MCF 10A (cell line): ENCODE results near the gene SIX5. TPM values are rescaled to one million over a fixed set of nuclear protein-coding genes. Genes with fewer than 3 reads are reported as not detected.

Experiments
- BruUV-seq: library from RNA; stranded (reverse); fragments of 400-500 nt; replicated peaks from 2 replicates; lab custom pipeline; 2021; lab: Mats Ljungman, UMichigan
- CTCF ChIA-PET: fragments of 300-600 bp; sonication (Branson Sonifier 250); formaldehyde crosslinking; extraction: SDS; loops from one replicate; lab custom pipeline; 2021; ENCODE audit warnings: antibody characterized with exemption, inconsistent platforms; lab: Yijun Ruan, JAX
- POLR2A ChIA-PET: fragments of 300-600, 350-650 bp; sonication (Branson Sonifier 250); formaldehyde crosslinking; extraction: SDS; loops from one replicate; lab custom pipeline; 2020; ENCODE audit warnings: antibody characterized with exemption, inconsistent platforms; lab: Yijun Ruan, JAX
- DNase-seq: peaks from one replicate; pipeline ENCODE4 v3.0.0-alpha.2; 2018; ENCODE audit not compliant: unreplicated experiment
- H3K27ac Mint-ChIP-seq: one replicate; pipeline ENCODE4 v1.8.0; 2022; ENCODE audit warnings: mild to moderate bottlenecking, low read depth, mixed read lengths; ENCODE audit not compliant: unreplicated experiment
- H3K27me3 Mint-ChIP-seq: one replicate; pipeline ENCODE4 v1.8.0; 2022; ENCODE audit warnings: mixed read lengths; ENCODE audit not compliant: insufficient read depth, unreplicated experiment
- H3K36me3 Mint-ChIP-seq: one replicate; pipeline ENCODE4 v1.8.0; 2022; ENCODE audit warnings: mild to moderate bottlenecking, moderate library complexity, mixed read lengths; ENCODE audit not compliant: insufficient read depth, unreplicated experiment
- H3K4me1 Mint-ChIP-seq: one replicate; pipeline ENCODE4 v1.8.0; 2022; ENCODE audit warnings: mixed read lengths; ENCODE audit not compliant: insufficient read depth, unreplicated experiment
- H3K4me3 Mint-ChIP-seq: one replicate; pipeline ENCODE4 v1.8.0; 2022; ENCODE audit warnings: mild to moderate bottlenecking, moderate library complexity, mixed read lengths; ENCODE audit not compliant: unreplicated experiment
- H3K9me3 Mint-ChIP-seq: one replicate; pipeline ENCODE4 v1.8.0; 2022; ENCODE audit warnings: mixed read lengths; ENCODE audit not compliant: unreplicated experiment
- intact Hi-C: fragments of 100-400 bp; cut with micrococcal nuclease; formaldehyde crosslinking; loops from 2 replicates; pipeline ENCODE4 v1.14.1; 2022
- total RNA-seq: library from RNA; stranded (reverse); gene quantifications from 2 replicates; pipeline ENCODE4 v1.2.3, GENCODE V29; 2022
- TF ChIP-seq, protein P1 (sequence below): fragments of 200-600 bp; IDR thresholded peaks from one replicate; pipeline ENCODE4 v1.8.0; 2022; ENCODE audit warnings: antibody characterized with exemption, mild to moderate bottlenecking; ENCODE audit not compliant: unreplicated experiment

Gene SIX5
- total RNA-seq, 1 experiment from 2014 or later = 19.6 TPM

GRCh38 chr19:45764945-45765701 is 3.9 kb downstream of the SIX5 start:
- Mint-ChIP-seq H3K9me3 (no peaks in the 10 kb centered on the region), H3K4me1 (no peaks in the 10 kb centered on the region), H3K4me3 (peak overlapping the region; percentile 38), H3K36me3 (peaks cover 28% of the 10 kb centered on the region), H3K27ac (no peak overlapping the region), H3K27me3 (no peaks in the 10 kb centered on the region)
- DNase-seq = no peak
- TSS peak; percentile 15 for BruUV-seq
- intact Hi-C loops = no loop called here
- TF ChIP-seq, protein P1, sequence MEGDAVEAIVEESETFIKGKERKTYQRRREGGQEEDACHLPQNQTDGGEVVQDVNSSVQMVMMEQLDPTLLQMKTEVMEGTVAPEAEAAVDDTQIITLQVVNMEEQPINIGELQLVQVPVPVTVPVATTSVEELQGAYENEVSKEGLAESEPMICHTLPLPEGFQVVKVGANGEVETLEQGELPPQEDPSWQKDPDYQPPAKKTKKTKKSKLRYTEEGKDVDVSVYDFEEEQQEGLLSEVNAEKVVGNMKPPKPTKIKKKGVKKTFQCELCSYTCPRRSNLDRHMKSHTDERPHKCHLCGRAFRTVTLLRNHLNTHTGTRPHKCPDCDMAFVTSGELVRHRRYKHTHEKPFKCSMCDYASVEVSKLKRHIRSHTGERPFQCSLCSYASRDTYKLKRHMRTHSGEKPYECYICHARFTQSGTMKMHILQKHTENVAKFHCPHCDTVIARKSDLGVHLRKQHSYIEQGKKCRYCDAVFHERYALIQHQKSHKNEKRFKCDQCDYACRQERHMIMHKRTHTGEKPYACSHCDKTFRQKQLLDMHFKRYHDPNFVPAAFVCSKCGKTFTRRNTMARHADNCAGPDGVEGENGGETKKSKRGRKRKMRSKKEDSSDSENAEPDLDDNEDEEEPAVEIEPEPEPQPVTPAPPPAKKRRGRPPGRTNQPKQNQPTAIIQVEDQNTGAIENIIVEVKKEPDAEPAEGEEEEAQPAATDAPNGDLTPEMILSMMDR = no peak
- POLR2A ChIA-PET = interaction anchor here (5.9 kb wide), 1 partner anchor 49 kb away, joined by 152 read pairs; no protein-coding TSS in a partner anchor
- CTCF ChIA-PET = interaction anchor here (0.5 to 0.8 kb wide), 3 partner anchors 52 to 72 kb away, joined by 3 to 4 read pairs (median 3); no protein-coding TSS in a partner anchor

GRCh38 chr19:45764475-45764874 is 4.6 kb downstream of the SIX5 start:
- Mint-ChIP-seq H3K27me3 (no peaks in the 10 kb centered on the region), H3K27ac (no peak overlapping the region), H3K36me3 (peaks cover 21% of the 10 kb centered on the region), H3K9me3 (no peaks in the 10 kb centered on the region), H3K4me3 (no peak overlapping the region), H3K4me1 (no peaks in the 10 kb centered on the region)
- no TSS peak for BruUV-seq
- DNase-seq = no peak
- TF ChIP-seq, protein P1 = no peak
- ChIA-PET CTCF (interaction anchor here (0.8 kb wide), 1 partner anchor 52 kb away, joined by 3 read pairs; no protein-coding TSS in a partner anchor), POLR2A (interaction anchor here (0.6 kb wide), 1 partner anchor 30 kb away, joined by 3 read pairs; no protein-coding TSS in a partner anchor)
- intact Hi-C loops = no loop called here

- CTCF ChIA-PET = no interaction called here
- intact Hi-C loops = no loop called here
- Mint-ChIP-seq H3K36me3 (peaks cover 16% of the 10 kb centered on the region), H3K4me3 (no peak overlapping the region), H3K4me1 (no peaks in the 10 kb centered on the region), H3K27ac (no peak overlapping the region), H3K9me3 (no peaks in the 10 kb centered on the region), H3K27me3 (no peaks in the 10 kb centered on the region)
- DNase-seq = no peak
- POLR2A ChIA-PET = interaction anchor here (0.6 kb wide), 1 partner anchor 29 kb away, joined by 3 read pairs; no protein-coding TSS in a partner anchor
- no TSS peak for BruUV-seq
- TF ChIP-seq, protein P1 = no peak
Measured at GRCh38 chr19:45763691-45764294, 5.3 kb downstream of the SIX5 start.
